Posterior vena cava (tissue), 2 donors: Measurements from ENCODE around the gene FBXO42. TPM values are rescaled to one million over a fixed set of nuclear protein-coding genes. Genes with fewer than 3 reads are reported as not detected.
"Not testable (repeated sequence)": the region's sequence is repeated elsewhere in the genome, so short reads cannot be mapped to it uniquely, and the experiment has no call there.

ENCODE experiments used
- DNase-seq: peaks from one replicate; pipeline ENCODE4 v3.0.0-alpha.2; 2020; ENCODE audit warnings: low spot score
- intact Hi-C, 2 donors: fragments of 100-400 bp; cut with DNase I; formaldehyde crosslinking; loops; one replicate each; pipeline versions ENCODE4 v1.14.1 to v1.14.2; 2022 to 2023
- total RNA-seq, 2 donors: library from RNA; stranded (reverse); fragmentation: NEBNext Ultra II Directional; extraction: Animal tissue kit (Norgen Biotek cat#: 25700); gene quantifications; one replicate each; pipeline ENCODE4 v1.2.1, GENCODE V29; 2021
- donor health status: DM: yes; HTN: yes; CAD: no.
- donor health status: DM: yes; HTN: yes; CAD: no.

The FBXO42 gene
- total RNA-seq, 2 donors from 2014 or later = 17.8 to 20.8 TPM

- intact Hi-C loops = no loop called here
- DNase-seq = peak; percentile 95
These were observed 136.2 kb downstream of the FBXO42 start for GRCh38 chr1:16215882-16216753.

- intact Hi-C loops = not testable (repeated sequence)
These were observed 137.0 kb downstream of the FBXO42 start for GRCh38 chr1:16215240-16215639.

GRCh38 chr1:16213544-16213943 lies 138.7 kb downstream of the FBXO42 start:
- DNase-seq, intact Hi-C loops: not testable (repeated sequence)

More at GRCh38 chr1:16215240-16215639, 137.0 kb downstream of the FBXO42 start:
- DNase-seq = not testable (repeated sequence)

GRCh38 chr1:16213013-16213412 lies 139.3 kb downstream of the FBXO42 start:
- intact Hi-C loops = no loop called here
- DNase-seq = no peak

GRCh38 chr1:16212251-16212961 lies 139.9 kb downstream of the FBXO42 start, which contains the start of gene ARHGEF19:
Gene ARHGEF19 (minus strand): TSS chr1:16212652. CDS start chr1:16209054, 3,598 bp downstream.
- intact Hi-C loops = no loop called here

GRCh38 chr1:16211824-16212223 lies 140.5 kb downstream of the FBXO42 start:
- intact Hi-C loops = no loop called here

More at GRCh38 chr1:16212251-16212961, 139.9 kb downstream of the FBXO42 start, which contains the start of gene ARHGEF19:
- peak; percentile 62 for DNase-seq

GRCh38 chr1:16210581-16210980 lies 141.7 kb downstream of the FBXO42 start:
- DNase-seq = no peak
- intact Hi-C loops = no loop called here

More at GRCh38 chr1:16211824-16212223, 140.5 kb downstream of the FBXO42 start:
- DNase-seq = peak; percentile 56

- peak; percentile 50 for DNase-seq
- intact Hi-C loops = loop anchor here (5.0 to 10.0 kb wide), 2 partner anchors 32 to 145 kb away; partner anchors contain the start of gene FBXO42 (in 1 of the 2)
These were observed 142.4 kb downstream of the FBXO42 start for GRCh38 chr1:16209847-16210407.

- DNase-seq = no peak
- intact Hi-C loops = loop anchor here (5.0 to 10.0 kb wide), 2 partner anchors 33 to 146 kb away; partner anchors contain the start of gene FBXO42 (in 1 of the 2)
These were observed 143.0 kb downstream of the FBXO42 start for GRCh38 chr1:16209132-16209846.

GRCh38 chr1:16208270-16208987 lies 143.9 kb downstream of the FBXO42 start:
- peak; percentile 83 for DNase-seq
- intact Hi-C loops = loop anchor here (5.0 to 10.0 kb wide), 2 partner anchors 34 to 146 kb away; partner anchors contain the start of gene FBXO42 (in 1 of the 2)

GRCh38 chr1:16207318-16208269 lies 144.7 kb downstream of the FBXO42 start:
- peak; percentile 85 for DNase-seq
- intact Hi-C loops = loop anchor here (5.0 to 10.0 kb wide), 2 partner anchors 35 to 147 kb away; partner anchors contain the start of gene FBXO42 (in 1 of the 2)

GRCh38 chr1:16206547-16207317 lies 145.5 kb downstream of the FBXO42 start:
- intact Hi-C loops = loop anchor here (5.0 to 10.0 kb wide), 2 partner anchors 36 to 148 kb away; partner anchors contain the start of gene FBXO42 (in 1 of the 2)
- peak; percentile 99 for DNase-seq

- no peak for DNase-seq
- intact Hi-C loops = loop anchor here (5.0 to 10.0 kb wide), 2 partner anchors 36 to 149 kb away; partner anchors contain the start of gene FBXO42 (in 1 of the 2)
These were observed 146.3 kb downstream of the FBXO42 start for GRCh38 chr1:16205891-16206546.

GRCh38 chr1:16205334-16205671 lies 147.0 kb downstream of the FBXO42 start:
- DNase-seq = peak; percentile 81
- intact Hi-C loops = loop anchor here (5.0 to 10.0 kb wide), 2 partner anchors 37 to 149 kb away; partner anchors contain the start of gene FBXO42 (in 1 of the 2)

GRCh38 chr1:16204634-16205333 lies 147.5 kb downstream of the FBXO42 start:
- intact Hi-C loops = loop anchor here (5.0 to 10.0 kb wide), 2 partner anchors 38 to 150 kb away; partner anchors contain the start of gene FBXO42 (in 1 of the 2)
- DNase-seq = no peak
